ENCODE data around the gene KNG1. TPM values are rescaled to one million over a fixed set of nuclear protein-coding genes. Genes with fewer than 3 reads are reported as not detected.

The KNG1 gene
- total RNA-seq, 2 donors from 2014 or later: not detected

DNA sequence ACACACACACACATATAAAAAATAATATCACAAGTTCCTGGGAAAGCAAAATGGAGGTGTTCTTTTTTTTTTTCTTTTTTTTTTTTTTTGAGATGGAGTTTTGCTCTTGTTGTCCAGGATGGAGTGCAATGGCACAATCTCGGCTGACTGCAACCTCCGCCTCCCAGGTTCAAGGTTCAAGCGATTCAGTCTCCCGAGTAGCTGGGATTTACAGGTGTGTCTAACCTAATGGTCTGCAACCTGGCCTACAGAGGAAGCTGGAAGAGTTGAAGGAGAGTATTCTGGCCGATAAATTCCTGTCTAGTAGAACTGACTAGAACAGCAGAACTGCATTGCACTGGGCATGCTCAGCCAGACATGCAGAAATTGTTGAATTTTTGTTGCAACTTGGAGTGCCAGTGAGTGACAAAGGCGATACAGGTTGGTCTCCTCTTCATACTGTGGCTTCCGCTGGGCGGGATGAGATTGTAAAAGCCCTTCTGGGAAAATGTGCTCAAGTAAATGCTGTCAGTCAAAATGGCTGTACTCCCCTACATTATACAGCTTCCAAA, 43.8 kb downstream of the KNG1 start:
- no peaks in the 10 kb centered on the region for H3K36me3 Mint-ChIP-seq (ENCODE audit: low read depth)
- peaks cover 9% of the 10 kb centered on the region for H3K27me3 Mint-ChIP-seq
- H3K9me3 ChIP-seq (ENCODE audit: control insufficient read depth, low read length, poor library complexity, severe bottlenecking): no peaks in the 10 kb centered on the region
- no peaks in the 10 kb centered on the region for H3K4me1 Mint-ChIP-seq
- no peak overlapping the region for H3K4me3 Mint-ChIP-seq
- ATAC-seq: no peak
- no peak overlapping the region for H3K27ac Mint-ChIP-seq
- no peak for DNase-seq

DNA sequence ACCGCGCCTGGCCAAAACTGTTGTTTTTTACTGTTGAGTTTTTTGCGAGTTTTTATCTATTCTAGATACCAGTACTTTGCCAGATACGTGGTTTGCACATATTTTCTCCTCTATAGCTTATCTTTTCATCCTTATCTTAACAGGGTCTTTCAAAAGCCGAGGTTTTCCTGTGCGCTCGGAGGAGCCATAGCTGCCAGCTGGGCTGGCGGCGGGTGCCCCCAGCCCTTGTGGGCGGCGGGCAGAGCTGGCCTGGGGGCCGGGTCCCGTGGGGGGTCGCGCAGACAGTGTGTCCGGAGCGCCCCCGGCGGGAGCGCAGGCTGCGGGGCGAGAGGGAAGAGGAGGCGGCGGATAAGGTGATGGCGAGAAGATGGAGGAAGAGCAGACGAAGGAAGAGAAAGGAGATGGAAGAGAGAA, 55.1 kb downstream of the KNG1 start:
- Mint-ChIP-seq H3K27me3 (no peaks in the 10 kb centered on the region), H3K36me3 (ENCODE audit: low read depth) (no peaks in the 10 kb centered on the region), H3K4me3 (peak overlapping the region; percentile 95), H3K4me1 (peaks cover 12% of the 10 kb centered on the region), H3K27ac (peak overlapping the region; percentile 90)
- DNase-seq (no peak), ATAC-seq (peak; percentile 55)
- H3K9me3 ChIP-seq (ENCODE audit: control insufficient read depth, low read length, poor library complexity, severe bottlenecking): no peaks in the 10 kb centered on the region

DNA sequence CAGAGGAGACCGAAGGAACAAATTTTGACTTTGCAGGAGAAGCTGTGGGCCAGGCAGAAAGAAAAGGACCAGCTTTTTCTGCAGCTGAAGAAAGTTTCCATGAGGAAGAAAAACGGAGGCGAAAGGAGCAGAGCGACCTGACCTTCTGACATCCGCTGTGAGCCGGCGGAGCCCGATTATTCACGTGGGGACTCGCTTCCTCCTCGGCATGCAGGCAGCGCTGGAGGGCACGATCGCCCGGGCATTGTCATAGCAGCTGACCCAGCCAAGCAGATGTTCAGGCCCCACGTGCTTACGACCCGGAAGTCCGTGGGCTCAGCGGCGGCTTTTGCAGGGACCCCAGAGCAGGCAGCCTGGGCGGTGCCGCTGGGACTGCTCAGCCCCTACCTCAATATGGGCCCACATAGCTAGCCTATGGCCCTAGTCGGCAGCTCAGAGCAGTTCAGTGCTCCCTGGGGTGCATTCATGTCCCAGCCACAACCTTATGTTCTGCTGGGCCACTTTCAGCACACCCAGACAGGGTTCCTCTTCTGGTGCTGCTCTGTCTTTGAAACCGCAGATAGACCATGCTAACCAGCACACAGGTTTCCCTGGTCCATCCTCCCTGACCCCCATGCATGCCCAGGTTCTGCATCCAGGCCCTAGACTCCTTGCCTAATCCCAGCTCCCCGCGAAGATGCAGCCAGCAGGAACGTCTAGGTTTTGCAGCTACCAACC, 55.7 kb downstream of the KNG1 start:
- no peaks in the 10 kb centered on the region for H3K9me3 ChIP-seq (ENCODE audit: control insufficient read depth, low read length, poor library complexity, severe bottlenecking)
- DNase-seq: peak; percentile 27 to 40 (median 37)
- Mint-ChIP-seq H3K4me1 (peaks cover 12% of the 10 kb centered on the region), H3K4me3 (peak overlapping the region; percentile 95), H3K36me3 (ENCODE audit: low read depth) (no peaks in the 10 kb centered on the region), H3K27ac (peak overlapping the region; percentile 90), H3K27me3 (no peaks in the 10 kb centered on the region)
- ATAC-seq: peak; percentile 90

DNA sequence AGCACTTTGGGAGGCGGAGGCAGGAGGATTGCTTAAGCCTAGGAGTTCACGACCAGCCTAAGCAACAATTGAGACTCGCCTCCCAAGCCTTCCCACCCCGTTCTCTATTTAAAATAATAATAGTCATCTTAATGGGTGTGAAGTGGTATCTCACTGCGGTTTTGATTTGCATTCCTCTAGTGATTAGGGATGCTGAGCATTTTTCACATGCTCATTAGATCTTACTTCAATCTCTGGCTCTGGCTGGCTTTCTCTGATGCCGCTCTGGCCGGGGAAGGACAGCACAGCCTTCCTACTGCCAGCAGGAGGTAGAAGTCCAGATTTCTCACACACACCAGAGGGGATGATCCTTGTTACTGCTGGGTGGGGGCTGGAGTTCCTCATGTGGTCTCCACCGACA, 58.8 kb downstream of the KNG1 start:
- H3K4me1 Mint-ChIP-seq: peaks cover 12% of the 10 kb centered on the region
- H3K36me3 Mint-ChIP-seq (ENCODE audit: low read depth): no peaks in the 10 kb centered on the region
- H3K9me3 ChIP-seq (ENCODE audit: control insufficient read depth, low read length, poor library complexity, severe bottlenecking): no peaks in the 10 kb centered on the region
- DNase-seq: no peak
- H3K27me3 Mint-ChIP-seq: no peaks in the 10 kb centered on the region
- no peak overlapping the region for H3K27ac Mint-ChIP-seq
- H3K4me3 Mint-ChIP-seq: no peak overlapping the region
- ATAC-seq: no peak

DNA sequence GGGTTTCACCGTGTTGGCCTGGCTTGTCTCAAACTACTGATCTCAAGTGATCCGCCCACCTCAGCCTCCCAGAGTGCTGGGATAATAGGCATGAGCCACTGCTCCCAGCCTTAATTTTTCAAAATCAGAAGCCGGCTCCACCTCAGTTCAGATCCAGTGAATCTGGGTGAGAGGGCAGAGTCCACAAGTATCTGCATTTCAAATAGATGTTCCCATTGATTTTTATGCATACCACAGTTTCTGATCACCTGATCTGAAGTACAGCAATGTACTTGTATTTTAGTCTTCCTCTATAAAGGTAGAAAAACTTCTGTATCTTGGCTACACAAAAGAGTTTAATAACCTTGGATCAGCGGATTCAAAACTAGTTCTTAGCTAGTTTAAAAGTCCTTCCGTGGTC, 62.0 kb downstream of the KNG1 start:
- H3K4me1 Mint-ChIP-seq: peaks cover 15% of the 10 kb centered on the region
- ATAC-seq (no peak), DNase-seq (no peak)
- H3K27me3 Mint-ChIP-seq: no peaks in the 10 kb centered on the region
- H3K4me3 Mint-ChIP-seq: no peak overlapping the region
- no peak overlapping the region for H3K27ac Mint-ChIP-seq
- peaks cover 9% of the 10 kb centered on the region for H3K36me3 Mint-ChIP-seq (ENCODE audit: low read depth)
- no peaks in the 10 kb centered on the region for H3K9me3 ChIP-seq (ENCODE audit: control insufficient read depth, low read length, poor library complexity, severe bottlenecking)

DNA sequence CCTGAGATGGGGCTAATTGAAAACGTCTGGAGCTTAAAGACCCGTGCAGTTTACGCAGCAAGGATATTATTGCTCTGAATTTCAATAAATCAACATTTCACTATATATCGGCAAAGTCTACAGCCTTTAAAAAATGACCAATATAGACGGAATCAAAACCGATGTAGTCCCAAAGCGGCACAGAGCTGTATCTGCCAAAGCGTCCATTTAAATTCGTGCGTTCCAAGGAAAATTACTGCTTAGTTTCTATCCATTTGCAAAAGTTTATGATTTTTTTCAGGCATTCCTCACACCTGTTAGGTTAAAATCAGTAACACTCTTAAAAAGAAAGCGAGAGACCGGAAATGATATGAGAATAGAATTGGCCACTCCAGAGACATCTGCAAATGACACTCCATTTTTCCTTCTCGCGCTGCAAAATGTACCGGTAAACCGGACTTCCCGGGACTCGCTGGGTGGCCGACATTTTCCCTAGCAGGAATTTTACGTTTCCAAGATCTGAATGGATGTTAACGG, 65.4 kb downstream of the KNG1 start:
- DNase-seq (no peak), ATAC-seq (peak; percentile 23)
- Mint-ChIP-seq H3K27me3 (no peaks in the 10 kb centered on the region), H3K4me1 (peaks cover 44% of the 10 kb centered on the region), H3K27ac (peak overlapping the region; percentile 100), H3K36me3 (ENCODE audit: low read depth) (peaks cover 20% of the 10 kb centered on the region), H3K4me3 (peak overlapping the region; percentile 99)
- H3K9me3 ChIP-seq (ENCODE audit: control insufficient read depth, low read length, poor library complexity, severe bottlenecking): no peaks in the 10 kb centered on the region

DNA sequence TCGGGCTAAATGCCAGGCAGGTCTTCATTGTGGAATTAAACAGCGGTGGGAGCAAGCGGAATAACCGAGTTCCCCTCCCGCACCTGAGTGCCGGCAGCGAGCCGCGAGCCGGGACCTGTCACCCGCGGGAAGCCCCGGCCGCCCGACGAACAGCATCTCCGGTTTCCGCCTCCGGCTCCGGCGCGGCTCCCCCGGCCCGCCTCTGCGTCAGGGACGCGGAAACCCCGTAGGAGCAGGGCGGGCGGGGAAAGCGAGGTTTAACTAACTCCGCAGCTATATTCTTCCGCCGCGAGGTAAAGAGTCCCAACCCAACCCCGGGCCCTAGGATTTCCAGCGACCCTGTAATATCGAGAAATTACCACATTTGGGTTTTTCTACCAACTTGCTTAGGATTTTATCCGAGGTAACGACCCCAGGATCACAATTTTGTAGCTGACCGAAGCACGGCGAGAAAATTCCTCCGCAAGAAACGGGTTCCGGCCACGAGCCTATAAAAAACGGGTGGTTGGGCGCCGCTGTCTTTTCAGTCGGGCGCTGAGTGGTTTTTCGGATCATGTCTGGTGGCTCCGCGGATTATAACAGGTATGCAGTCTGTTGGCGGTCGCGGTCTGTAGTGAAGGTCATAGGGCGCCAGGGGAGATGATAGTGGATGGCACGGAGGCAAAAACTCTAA, 66.0 kb downstream of the KNG1 start, which contains the start of gene EIF4A2:
Gene EIF4A2 (plus strand): TSS at position 520 of the 673 bp plus-strand sequence. CDS start 34 bp downstream, at position 554.
- H3K36me3 Mint-ChIP-seq (ENCODE audit: low read depth): peaks cover 23% of the 10 kb centered on the region
- peaks cover 50% of the 10 kb centered on the region for H3K4me1 Mint-ChIP-seq

DNA sequence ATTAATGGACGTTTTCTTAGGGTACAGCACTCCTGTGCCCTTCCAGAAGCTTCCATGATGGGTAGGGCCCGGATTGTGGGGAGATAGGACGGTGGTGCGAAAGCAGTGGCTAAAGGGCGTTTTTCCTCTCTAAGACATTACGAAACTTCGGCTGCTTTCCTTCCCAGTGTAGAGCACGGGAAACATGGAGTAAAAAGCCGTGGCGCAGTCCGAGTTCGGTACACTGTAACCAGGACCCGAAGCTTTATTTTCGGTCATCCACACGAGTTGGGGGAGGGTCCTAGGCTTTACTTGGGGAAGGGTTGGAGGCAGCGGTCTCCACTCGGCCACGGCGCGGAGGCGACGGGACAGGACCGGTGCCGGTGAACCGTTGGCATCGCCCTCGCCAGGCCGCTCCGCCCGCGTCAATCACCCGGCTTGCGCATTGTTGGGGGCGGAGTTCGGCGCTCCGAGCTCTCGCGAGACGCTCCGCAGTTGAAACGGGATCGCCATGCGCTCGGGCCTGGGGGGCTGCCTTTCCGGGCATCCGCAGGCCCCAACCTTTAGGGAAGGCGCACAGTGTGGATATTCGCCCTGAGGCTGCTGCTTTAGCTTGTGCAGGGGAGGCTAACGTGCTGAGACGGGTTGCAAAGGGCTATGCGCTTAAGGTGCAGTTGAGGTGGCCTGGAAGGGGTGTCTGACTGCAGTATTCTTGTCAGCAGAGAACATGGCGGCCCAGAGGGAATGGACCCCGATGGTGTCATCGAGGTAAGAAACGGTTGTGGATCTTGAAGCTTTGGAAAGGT, 66.8 kb downstream of the KNG1 start:
- peaks cover 26% of the 10 kb centered on the region for H3K36me3 Mint-ChIP-seq (ENCODE audit: low read depth)
- H3K9me3 ChIP-seq (ENCODE audit: control insufficient read depth, low read length, poor library complexity, severe bottlenecking): no peaks in the 10 kb centered on the region
- ATAC-seq (peak; percentile 72), DNase-seq (peak; percentile 63 to 72 (median 69))
- peak overlapping the region; percentile 99 for H3K4me3 Mint-ChIP-seq
- no peaks in the 10 kb centered on the region for H3K27me3 Mint-ChIP-seq
- H3K4me1 Mint-ChIP-seq: peaks cover 56% of the 10 kb centered on the region
- H3K27ac Mint-ChIP-seq: peak overlapping the region; percentile 100

More for the DNA sequence above, 66.0 kb downstream of the KNG1 start, which contains the start of gene EIF4A2:
- peak within 1 kb of the TSS; percentile 99 for H3K4me3 Mint-ChIP-seq
- DNase-seq (peak; percentile 89 to 90 (median 89)), ATAC-seq (peak; percentile 80)
- H3K27ac Mint-ChIP-seq: peak within 1 kb of the TSS; percentile 100
- H3K27me3 Mint-ChIP-seq: no peaks in the 10 kb centered on the region
- H3K9me3 ChIP-seq (ENCODE audit: control insufficient read depth, low read length, poor library complexity, severe bottlenecking): no peaks in the 10 kb centered on the region

DNA sequence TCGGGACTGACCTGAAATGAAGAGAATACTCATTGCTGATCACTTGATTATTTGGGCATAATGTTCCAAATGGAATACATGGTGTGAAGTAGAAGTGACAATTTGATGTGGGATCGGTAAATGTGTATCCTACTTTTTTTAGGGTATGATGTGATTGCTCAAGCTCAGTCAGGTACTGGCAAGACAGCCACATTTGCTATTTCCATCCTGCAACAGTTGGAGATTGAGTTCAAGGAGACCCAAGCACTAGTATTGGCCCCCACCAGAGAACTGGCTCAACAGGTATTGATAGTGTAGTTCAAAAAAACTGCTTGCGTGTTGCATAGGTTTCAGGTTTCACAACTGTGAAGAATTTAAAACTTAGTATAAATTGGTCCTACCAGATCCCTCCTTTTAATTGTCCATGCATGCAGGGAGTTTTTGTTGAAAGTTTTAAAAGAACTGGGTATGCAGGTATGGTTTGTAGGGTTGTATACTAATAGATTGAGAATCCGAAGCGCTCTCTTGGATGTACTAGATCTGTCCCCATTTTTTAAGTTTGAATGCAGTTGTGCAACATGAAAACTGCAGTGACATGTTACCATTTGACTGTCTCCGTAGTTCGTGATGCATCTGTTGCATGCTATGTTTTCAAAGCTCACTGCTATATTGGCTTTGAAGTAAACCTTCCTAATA, 67.8 kb downstream of the KNG1 start:
- H3K9me3 ChIP-seq (ENCODE audit: control insufficient read depth, low read length, poor library complexity, severe bottlenecking): no peaks in the 10 kb centered on the region
- ATAC-seq: no peak
- Mint-ChIP-seq H3K27me3 (no peaks in the 10 kb centered on the region), H3K4me3 (peak overlapping the region; percentile 99), H3K27ac (peak overlapping the region; percentile 100), H3K4me1 (peaks cover 59% of the 10 kb centered on the region), H3K36me3 (ENCODE audit: low read depth) (peaks cover 28% of the 10 kb centered on the region)
- no peak for DNase-seq

DNA sequence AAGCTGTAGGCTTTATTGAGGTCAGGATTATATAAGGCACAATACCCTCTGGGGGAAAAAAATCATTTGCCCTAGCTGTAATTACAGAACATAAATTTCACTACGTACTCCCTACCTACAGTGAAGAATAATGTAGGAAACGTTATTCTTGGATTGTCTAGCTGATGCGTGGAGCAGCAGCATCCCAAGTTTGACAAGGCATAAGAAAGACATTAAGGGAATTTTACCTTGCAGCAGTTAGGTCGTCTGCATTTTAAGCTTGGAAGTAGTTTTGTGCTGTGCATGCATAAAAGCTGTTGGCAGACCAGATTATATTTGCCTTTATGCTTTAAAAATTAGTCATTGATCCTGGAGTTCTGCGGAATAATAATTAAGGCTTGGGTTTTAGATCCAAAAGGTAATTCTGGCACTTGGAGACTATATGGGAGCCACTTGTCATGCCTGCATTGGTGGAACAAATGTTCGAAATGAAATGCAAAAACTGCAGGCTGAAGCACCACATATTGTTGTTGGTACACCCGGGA, 68.4 kb downstream of the KNG1 start:
- no peak for DNase-seq
- peaks cover 28% of the 10 kb centered on the region for H3K36me3 Mint-ChIP-seq (ENCODE audit: low read depth)
- ATAC-seq: no peak

DNA sequence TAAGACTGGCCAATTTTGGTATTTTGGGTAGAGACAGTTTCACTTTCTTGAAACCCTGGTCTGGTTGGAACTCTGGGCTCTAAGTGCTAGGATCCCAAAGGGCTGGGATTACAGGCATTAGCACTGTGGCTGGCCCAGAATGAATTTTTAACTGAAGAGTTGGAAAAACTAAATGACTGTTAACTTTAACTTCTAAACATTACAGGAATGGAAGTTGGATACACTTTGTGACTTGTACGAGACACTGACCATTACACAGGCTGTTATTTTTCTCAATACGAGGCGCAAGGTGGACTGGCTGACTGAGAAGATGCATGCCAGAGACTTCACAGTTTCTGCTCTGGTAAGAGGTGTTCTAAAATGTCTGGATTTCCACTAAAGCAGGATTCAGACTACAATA, 69.8 kb downstream of the KNG1 start:
- H3K4me1 Mint-ChIP-seq: peaks cover 61% of the 10 kb centered on the region
- peak overlapping the region; percentile 100 for H3K27ac Mint-ChIP-seq
- no peak for ATAC-seq
- no peaks in the 10 kb centered on the region for H3K27me3 Mint-ChIP-seq
- H3K9me3 ChIP-seq (ENCODE audit: control insufficient read depth, low read length, poor library complexity, severe bottlenecking): no peaks in the 10 kb centered on the region
- peaks cover 28% of the 10 kb centered on the region for H3K36me3 Mint-ChIP-seq (ENCODE audit: low read depth)
- peak overlapping the region; percentile 78 for H3K4me3 Mint-ChIP-seq
- DNase-seq: no peak

More for the DNA sequence above, 68.4 kb downstream of the KNG1 start:
- peak overlapping the region; percentile 100 for H3K27ac Mint-ChIP-seq
- H3K27me3 Mint-ChIP-seq: no peaks in the 10 kb centered on the region
- H3K4me3 Mint-ChIP-seq: peak overlapping the region; percentile 99
- peaks cover 59% of the 10 kb centered on the region for H3K4me1 Mint-ChIP-seq
- H3K9me3 ChIP-seq (ENCODE audit: control insufficient read depth, low read length, poor library complexity, severe bottlenecking): no peaks in the 10 kb centered on the region

Measured in T-helper 17 cell (primary cell).